ENCODE measurements around the gene TACC3.

DNA sequence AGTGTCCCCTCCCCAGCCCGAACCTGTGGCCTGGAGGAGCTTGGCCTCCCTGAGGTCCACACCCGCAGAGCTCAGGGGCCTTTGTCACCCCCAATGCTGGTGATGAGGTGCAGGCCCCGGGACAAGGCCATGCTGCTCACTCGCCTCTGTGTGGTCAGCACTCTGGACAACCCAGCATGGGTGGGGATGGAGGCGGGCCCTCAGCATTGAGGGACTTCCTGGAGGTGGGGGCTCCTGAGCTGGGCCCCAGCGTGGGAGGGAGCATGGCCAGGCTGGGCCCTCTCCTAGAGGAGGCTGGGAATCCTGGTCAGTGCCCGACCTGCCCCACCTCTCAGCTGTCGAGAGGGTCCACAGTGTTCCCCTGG, 30.6 kb downstream of the TACC3 start:
- TF ChIP-seq POLR2AphosphoS5 (IDR thresholded peaks at IDR 0.05) (no peak), POLR2A (IDR thresholded peaks at IDR 0.05) (peak; percentile 19)
- TF ChIP-seq, protein P1, sequence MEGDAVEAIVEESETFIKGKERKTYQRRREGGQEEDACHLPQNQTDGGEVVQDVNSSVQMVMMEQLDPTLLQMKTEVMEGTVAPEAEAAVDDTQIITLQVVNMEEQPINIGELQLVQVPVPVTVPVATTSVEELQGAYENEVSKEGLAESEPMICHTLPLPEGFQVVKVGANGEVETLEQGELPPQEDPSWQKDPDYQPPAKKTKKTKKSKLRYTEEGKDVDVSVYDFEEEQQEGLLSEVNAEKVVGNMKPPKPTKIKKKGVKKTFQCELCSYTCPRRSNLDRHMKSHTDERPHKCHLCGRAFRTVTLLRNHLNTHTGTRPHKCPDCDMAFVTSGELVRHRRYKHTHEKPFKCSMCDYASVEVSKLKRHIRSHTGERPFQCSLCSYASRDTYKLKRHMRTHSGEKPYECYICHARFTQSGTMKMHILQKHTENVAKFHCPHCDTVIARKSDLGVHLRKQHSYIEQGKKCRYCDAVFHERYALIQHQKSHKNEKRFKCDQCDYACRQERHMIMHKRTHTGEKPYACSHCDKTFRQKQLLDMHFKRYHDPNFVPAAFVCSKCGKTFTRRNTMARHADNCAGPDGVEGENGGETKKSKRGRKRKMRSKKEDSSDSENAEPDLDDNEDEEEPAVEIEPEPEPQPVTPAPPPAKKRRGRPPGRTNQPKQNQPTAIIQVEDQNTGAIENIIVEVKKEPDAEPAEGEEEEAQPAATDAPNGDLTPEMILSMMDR (IDR thresholded peaks at IDR 0.05): no peak
